ENCODE results near the gene UBFD1. TPM values are rescaled to one million over a fixed set of nuclear protein-coding genes. Genes with fewer than 3 reads are reported as not detected.

Gene UBFD1
- total and polyA plus RNA-seq, 4 donors: 12.3 to 55.4 (median 28.3) TPM

DNA sequence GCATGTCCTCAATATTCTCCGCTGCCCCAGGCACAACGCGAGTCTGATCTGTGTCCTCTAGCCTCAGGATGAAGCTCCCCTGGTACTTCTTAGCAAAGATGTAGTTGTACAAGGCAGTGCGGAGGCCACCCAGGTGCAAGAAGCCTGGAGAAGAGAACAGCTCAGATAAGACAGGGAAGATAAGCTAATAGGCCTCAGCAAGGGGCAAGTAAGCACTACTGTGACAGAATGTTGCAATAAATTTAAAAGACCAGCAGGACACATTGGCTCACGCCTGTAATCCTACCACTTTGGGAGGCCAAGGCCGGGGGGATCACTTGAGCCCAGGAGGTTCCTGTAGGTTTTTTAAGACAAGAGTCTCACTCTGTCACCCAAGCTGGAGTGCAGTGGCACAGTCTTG, 5.4 kb upstream of the UBFD1 start:
- Histone ChIP-seq H3K4me3 (ENCODE audit: low read length in 2 of 2) (no peak overlapping the region), H3K27ac (ENCODE audit: low read depth in 1 of 2, low read length in 2 of 2) (no peak overlapping the region), H3K9me3 (ENCODE audit: control insufficient read depth, low read length) (no peaks in the 10 kb centered on the region), H3K36me3 (ENCODE audit: control insufficient read depth in 1 of 2, insufficient read depth in 2 of 2, low read length in 1 of 2) (peaks cover 2 to 8% of the 10 kb centered on the region in 2 donors), H3K4me1 (ENCODE audit: control insufficient read depth in 1 of 2, insufficient read depth in 2 of 2, low read length in 2 of 2) (no peaks in the 10 kb centered on the region), H3K27me3 (ENCODE audit: control insufficient read depth in 1 of 2, insufficient read depth in 2 of 2, low read length in 1 of 2) (no peaks in the 10 kb centered on the region)
- DNase-seq: no peak
- WGBS, 2 donors: 79 to 87% methylated on average over 6 of the region's 6 CpGs
- intact Hi-C loops (cut with DNase I): no loop called here
- ATAC-seq (ENCODE audit: low FRiP score): no peak

DNA sequence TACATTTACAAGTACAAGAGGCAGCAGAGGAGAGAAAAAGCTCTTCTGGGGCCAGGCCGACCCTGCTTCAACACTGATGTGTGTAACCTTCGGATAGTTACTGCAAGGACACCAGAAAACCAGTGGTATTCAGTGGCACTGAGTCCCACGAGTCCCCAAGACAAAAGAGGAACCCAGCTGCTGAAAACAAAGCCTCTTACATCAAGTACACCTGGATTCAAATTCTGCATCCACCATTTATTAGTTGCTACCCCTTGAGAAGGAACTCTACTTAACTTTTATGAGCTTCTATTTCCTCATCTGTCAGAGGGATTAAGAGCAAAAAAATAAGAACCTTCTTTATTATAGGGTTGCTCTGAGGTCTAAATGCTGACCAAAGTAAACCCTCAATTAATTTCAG, 3.0 kb upstream of the UBFD1 start:
- intact Hi-C loops (cut with DNase I): no loop called here
- Histone ChIP-seq H3K36me3 (ENCODE audit: control insufficient read depth in 1 of 2, insufficient read depth in 2 of 2, low read length in 1 of 2) (peaks cover under 1 to 4% of the 10 kb centered on the region in 2 donors), H3K4me3 (ENCODE audit: low read length in 2 of 2) (no peak overlapping the region), H3K27me3 (ENCODE audit: control insufficient read depth in 1 of 2, insufficient read depth in 2 of 2, low read length in 1 of 2) (no peaks in the 10 kb centered on the region), H3K4me1 (ENCODE audit: control insufficient read depth in 1 of 2, insufficient read depth in 2 of 2, low read length in 2 of 2) (peaks cover 0 to 2% of the 10 kb centered on the region in 2 donors), H3K27ac (ENCODE audit: low read depth in 1 of 2, low read length in 2 of 2) (no peak overlapping the region), H3K9me3 (ENCODE audit: control insufficient read depth, low read length) (no peaks in the 10 kb centered on the region)
- WGBS, 2 donors: 83 to 84% methylated on average over 3 of the region's 3 CpGs
- DNase-seq (no peak), ATAC-seq (ENCODE audit: low FRiP score) (no peak)

DNA sequence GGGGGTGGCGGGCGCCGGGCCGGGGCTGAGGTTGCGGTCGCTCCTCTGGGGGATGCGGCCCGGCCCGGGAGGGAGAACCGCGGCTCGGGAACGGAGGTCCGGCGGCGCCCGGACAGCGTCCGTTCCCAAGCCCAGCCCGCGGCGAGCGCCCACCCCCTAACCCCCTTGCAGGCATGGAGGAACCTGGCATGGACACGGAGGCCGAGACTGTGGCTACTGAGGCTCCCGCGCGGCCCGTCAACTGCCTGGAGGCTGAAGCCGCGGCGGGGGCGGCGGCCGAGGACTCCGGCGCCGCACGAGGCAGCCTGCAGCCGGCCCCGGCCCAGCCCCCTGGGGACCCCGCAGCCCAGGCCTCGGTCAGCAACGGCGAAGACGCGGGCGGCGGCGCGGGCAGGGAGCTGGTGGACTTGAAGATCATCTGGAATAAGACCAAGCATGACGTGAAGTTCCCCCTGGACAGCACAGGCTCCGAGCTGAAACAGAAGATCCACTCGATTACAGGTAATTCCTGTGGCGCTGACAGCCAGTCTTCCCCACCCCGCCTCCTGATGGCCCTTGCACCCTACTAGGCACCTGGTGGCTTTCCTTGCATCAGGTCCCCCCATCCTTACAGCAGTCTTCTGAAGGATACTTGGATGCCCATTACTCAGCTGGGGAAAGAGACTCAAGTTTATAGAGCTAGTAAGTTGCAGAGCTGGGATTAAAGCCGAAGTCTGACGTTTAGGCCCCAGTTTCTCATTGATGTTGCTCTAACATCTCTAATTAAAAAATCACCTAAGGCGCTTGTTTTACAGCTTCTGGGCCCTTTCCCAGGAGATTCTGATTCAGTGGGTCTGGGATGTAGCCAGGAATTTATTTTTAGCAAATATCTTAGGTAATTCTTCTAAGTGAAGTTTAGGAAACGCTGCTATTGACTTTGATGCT, 514 bp downstream of the UBFD1 start:
- DNase-seq (peak in 1 of 2 donors; percentile 62), ATAC-seq (ENCODE audit: low FRiP score) (no peak)
- Histone ChIP-seq H3K4me3 (ENCODE audit: low read length in 2 of 2) (peak overlapping the region; percentile 73 to 83), H3K4me1 (ENCODE audit: control insufficient read depth in 1 of 2, insufficient read depth in 2 of 2, low read length in 2 of 2) (peaks cover 0 to 2% of the 10 kb centered on the region in 2 donors), H3K27ac (ENCODE audit: low read depth in 1 of 2, low read length in 2 of 2) (peak overlapping the region; percentile 14 to 68), H3K36me3 (ENCODE audit: control insufficient read depth in 1 of 2, insufficient read depth in 2 of 2, low read length in 1 of 2) (peaks cover 0 to 6% of the 10 kb centered on the region in 2 donors), H3K27me3 (ENCODE audit: control insufficient read depth in 1 of 2, insufficient read depth in 2 of 2, low read length in 1 of 2) (no peaks in the 10 kb centered on the region), H3K9me3 (ENCODE audit: control insufficient read depth, low read length) (no peaks in the 10 kb centered on the region)
- intact Hi-C loops (cut with DNase I): loop anchor here in 1 of 2 donors (5.0 kb wide), 3 partner anchors 39 to 106 kb away; partner anchors contain the start of genes COG7 and NDUFAB1
- 0 to 1% methylated on average over 51 to 60 of the region's 60 CpGs for WGBS, 2 donors

DNA sequence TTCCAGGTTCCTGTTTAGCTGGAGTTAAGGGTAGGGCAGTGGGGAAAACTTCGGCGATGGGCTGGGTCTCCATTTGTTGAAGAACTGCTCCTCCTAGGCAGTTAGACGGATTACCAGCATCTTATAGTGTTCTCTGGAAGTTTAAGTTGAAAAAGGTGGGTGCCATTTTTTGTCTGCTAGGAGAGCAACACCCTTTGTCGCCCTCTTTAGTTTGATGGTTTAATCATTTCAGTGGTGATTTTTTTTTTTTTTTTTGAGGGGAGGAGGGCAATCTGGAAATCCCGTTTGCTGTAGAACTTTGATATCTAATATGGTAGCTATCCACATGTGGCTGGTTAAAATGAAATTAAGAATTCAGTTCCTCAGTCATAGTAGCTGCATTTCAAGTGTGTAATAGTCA, 4.1 kb downstream of the UBFD1 start:
- H3K36me3 ChIP-seq (ENCODE audit: control insufficient read depth in 1 of 2, insufficient read depth in 2 of 2, low read length in 1 of 2): peaks cover 13% of the 10 kb centered on the region in 2 donors
- no peak overlapping the region for H3K4me3 ChIP-seq (ENCODE audit: low read length in 2 of 2)
- H3K27me3 ChIP-seq (ENCODE audit: control insufficient read depth in 1 of 2, insufficient read depth in 2 of 2, low read length in 1 of 2): no peaks in the 10 kb centered on the region
- intact Hi-C loops (cut with DNase I): no loop called here
- DNase-seq (no peak), ATAC-seq (ENCODE audit: low FRiP score) (no peak)
- H3K27ac ChIP-seq (ENCODE audit: low read depth in 1 of 2, low read length in 2 of 2): no peak overlapping the region
- WGBS, 2 donors: 70 to 73% methylated on average over 5 of the region's 5 CpGs
- H3K9me3 ChIP-seq (ENCODE audit: control insufficient read depth, low read length): no peaks in the 10 kb centered on the region
- peaks cover 0 to 2% of the 10 kb centered on the region in 2 donors for H3K4me1 ChIP-seq (ENCODE audit: control insufficient read depth in 1 of 2, insufficient read depth in 2 of 2, low read length in 2 of 2)

DNA sequence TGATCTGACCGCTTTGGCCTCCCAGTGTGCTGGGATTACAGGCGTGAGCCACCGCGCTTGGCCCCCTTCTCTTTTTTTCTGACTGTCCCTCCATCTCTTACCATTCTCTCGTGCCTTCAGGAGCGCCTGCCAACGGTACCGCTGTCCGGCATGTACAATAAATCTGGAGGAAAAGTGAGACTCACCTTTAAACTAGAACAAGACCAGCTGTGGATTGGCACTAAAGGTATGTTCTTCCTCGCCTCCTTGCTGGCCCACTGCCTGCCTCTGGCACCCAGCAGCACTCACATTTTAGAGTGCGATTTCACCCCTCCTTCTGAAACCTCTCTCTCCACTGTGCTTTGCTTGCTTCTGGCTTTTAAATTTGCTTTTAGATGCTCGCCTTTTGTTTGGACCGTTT, 5.0 kb downstream of the UBFD1 start:
- no peaks in the 10 kb centered on the region for H3K9me3 ChIP-seq (ENCODE audit: control insufficient read depth, low read length)
- H3K36me3 ChIP-seq (ENCODE audit: control insufficient read depth in 1 of 2, insufficient read depth in 2 of 2, low read length in 1 of 2): peaks cover 13 to 15% of the 10 kb centered on the region in 2 donors
- WGBS, 2 donors: 87 to 91% methylated on average over 13 of the region's 13 CpGs
- no peak overlapping the region for H3K27ac ChIP-seq (ENCODE audit: low read depth in 1 of 2, low read length in 2 of 2)
- peaks cover 0 to 2% of the 10 kb centered on the region in 2 donors for H3K4me1 ChIP-seq (ENCODE audit: control insufficient read depth in 1 of 2, insufficient read depth in 2 of 2, low read length in 2 of 2)
- DNase-seq (no peak), ATAC-seq (ENCODE audit: low FRiP score) (no peak)
- no peak overlapping the region for H3K4me3 ChIP-seq (ENCODE audit: low read length in 2 of 2)
- intact Hi-C loops (cut with DNase I): no loop called here
- no peaks in the 10 kb centered on the region for H3K27me3 ChIP-seq (ENCODE audit: control insufficient read depth in 1 of 2, insufficient read depth in 2 of 2, low read length in 1 of 2)

DNA sequence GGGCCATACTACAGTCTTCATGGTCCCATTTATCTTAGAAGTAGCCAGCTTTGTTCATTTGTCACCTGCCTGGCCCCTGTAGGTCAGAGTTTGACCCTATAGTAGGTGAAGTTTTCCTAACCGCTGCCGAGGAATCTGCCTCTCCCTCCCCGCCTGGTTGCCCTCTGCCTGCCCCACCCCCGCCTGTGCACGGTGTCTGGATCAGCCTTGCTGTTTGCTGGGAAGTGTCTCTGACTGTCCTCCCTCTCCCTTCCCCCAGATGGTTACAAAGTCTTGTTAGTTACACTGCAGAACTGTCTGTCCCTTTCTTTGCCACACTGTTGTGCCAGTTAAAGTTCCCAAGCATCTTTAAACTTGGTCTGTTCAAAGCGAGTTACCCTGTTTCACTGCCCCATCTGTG, 5.7 kb downstream of the UBFD1 start:
- ATAC-seq (ENCODE audit: low FRiP score): no peak
- Histone ChIP-seq H3K9me3 (ENCODE audit: control insufficient read depth, low read length) (no peaks in the 10 kb centered on the region), H3K4me1 (ENCODE audit: control insufficient read depth in 1 of 2, insufficient read depth in 2 of 2, low read length in 2 of 2) (peaks cover 0 to 2% of the 10 kb centered on the region in 2 donors), H3K27ac (ENCODE audit: low read depth in 1 of 2, low read length in 2 of 2) (no peak overlapping the region), H3K27me3 (ENCODE audit: control insufficient read depth in 1 of 2, insufficient read depth in 2 of 2, low read length in 1 of 2) (no peaks in the 10 kb centered on the region), H3K36me3 (ENCODE audit: control insufficient read depth in 1 of 2, insufficient read depth in 2 of 2, low read length in 1 of 2) (peaks cover 15 to 16% of the 10 kb centered on the region in 2 donors), H3K4me3 (ENCODE audit: low read length in 2 of 2) (no peak overlapping the region)
- intact Hi-C loops (cut with DNase I): no loop called here
- no peak for DNase-seq
- 85 to 90% methylated on average over 6 of the region's 6 CpGs for WGBS, 2 donors

DNA sequence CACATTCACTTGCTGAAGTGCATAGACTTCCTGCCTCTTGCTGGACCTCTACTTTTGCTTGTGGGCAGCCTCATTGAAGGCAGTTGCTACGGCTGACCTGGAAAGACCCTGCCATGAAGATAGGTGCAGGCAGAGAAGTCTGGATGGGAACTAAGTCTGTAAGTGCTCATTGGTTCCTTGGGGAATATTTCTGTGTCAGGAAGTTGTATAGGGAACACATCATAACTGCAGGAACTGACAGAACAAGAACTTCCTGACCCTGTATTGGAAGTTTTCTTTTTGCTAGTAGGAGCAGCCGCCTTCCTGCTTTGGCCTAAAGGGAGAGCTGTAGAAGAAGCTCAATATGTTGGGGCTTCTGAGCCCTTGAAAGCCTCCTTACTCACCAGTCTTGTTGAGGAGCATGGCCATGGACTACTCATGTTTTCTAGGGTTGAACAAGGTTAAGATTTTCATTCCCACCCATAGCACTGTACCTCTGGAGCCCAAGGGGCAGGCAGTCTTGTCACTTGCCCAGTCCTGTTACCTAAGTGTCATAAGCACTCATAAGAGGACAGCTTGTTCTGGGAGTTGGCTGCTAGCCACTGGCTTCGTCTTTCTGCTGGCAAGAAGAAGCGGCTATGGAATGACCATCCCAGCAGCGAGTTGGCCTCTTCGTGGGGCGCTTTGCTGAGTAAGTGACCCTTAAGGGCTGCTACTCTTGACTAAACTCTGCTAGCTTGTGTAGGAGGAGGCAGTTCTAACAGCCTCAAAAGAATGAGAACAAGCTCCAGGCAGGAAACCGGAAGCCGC, 7.2 kb downstream of the UBFD1 start:
- 80 to 85% methylated on average over 9 of the region's 9 CpGs for WGBS, 2 donors
- no peaks in the 10 kb centered on the region for H3K27me3 ChIP-seq (ENCODE audit: control insufficient read depth in 1 of 2, insufficient read depth in 2 of 2, low read length in 1 of 2)
- no peak for ATAC-seq (ENCODE audit: low FRiP score)

DNA sequence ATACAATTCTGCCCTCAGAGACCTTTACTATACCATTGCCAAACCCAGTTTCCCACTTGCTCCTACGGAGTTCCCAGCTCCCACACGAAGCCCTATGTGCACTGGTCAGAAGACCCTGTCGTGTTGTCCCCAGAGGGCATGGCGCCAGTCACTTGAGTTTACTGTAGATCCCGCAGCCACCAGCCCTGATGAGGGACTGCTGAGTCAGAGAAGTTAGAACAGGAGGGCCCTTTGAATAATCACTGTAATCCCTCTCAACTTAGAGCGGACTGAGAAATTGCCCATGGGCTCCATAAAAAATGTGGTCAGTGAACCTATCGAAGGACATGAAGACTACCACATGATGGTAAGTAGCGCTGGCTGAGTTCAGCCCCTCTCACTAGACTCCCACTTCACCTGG, 9.2 kb downstream of the UBFD1 start:
- WGBS, 2 donors: 88 to 91% methylated on average over 8 of the region's 8 CpGs
- Histone ChIP-seq H3K27me3 (ENCODE audit: control insufficient read depth in 1 of 2, insufficient read depth in 2 of 2, low read length in 1 of 2) (no peaks in the 10 kb centered on the region), H3K27ac (ENCODE audit: low read depth in 1 of 2, low read length in 2 of 2) (no peak overlapping the region), H3K4me1 (ENCODE audit: control insufficient read depth in 1 of 2, insufficient read depth in 2 of 2, low read length in 2 of 2) (no peaks in the 10 kb centered on the region), H3K36me3 (ENCODE audit: control insufficient read depth in 1 of 2, insufficient read depth in 2 of 2, low read length in 1 of 2) (peaks cover 11 to 21% of the 10 kb centered on the region in 2 donors), H3K9me3 (ENCODE audit: control insufficient read depth, low read length) (no peaks in the 10 kb centered on the region), H3K4me3 (ENCODE audit: low read length in 2 of 2) (no peak overlapping the region)
- DNase-seq (no peak), ATAC-seq (ENCODE audit: low FRiP score) (no peak)
- intact Hi-C loops (cut with DNase I): no loop called here

More for the DNA sequence above, 7.2 kb downstream of the UBFD1 start:
- DNase-seq: no peak
- intact Hi-C loops (cut with DNase I): no loop called here
- H3K36me3 ChIP-seq (ENCODE audit: control insufficient read depth in 1 of 2, insufficient read depth in 2 of 2, low read length in 1 of 2): peaks cover 12 to 15% of the 10 kb centered on the region in 2 donors
- H3K4me3 ChIP-seq (ENCODE audit: low read length in 2 of 2): no peak overlapping the region
- no peak overlapping the region for H3K27ac ChIP-seq (ENCODE audit: low read depth in 1 of 2, low read length in 2 of 2)
- H3K4me1 ChIP-seq (ENCODE audit: control insufficient read depth in 1 of 2, insufficient read depth in 2 of 2, low read length in 2 of 2): no peaks in the 10 kb centered on the region
- H3K9me3 ChIP-seq (ENCODE audit: control insufficient read depth, low read length): no peaks in the 10 kb centered on the region
